Measurements from ENCODE around the gene GPER1.

- TF ChIP-seq CTCF (IDR thresholded peaks at IDR 0.05) (no peak), POLR2A (IDR thresholded peaks at IDR 0.05) (no peak)
Observed at GRCh38 chr7:1090686-1091643, 3.1 kb downstream of the GPER1 start.

Measured in lower leg skin (tissue), 3 donors.